ENCODE measurements around the gene AFM. TPM values are rescaled to one million over a fixed set of nuclear protein-coding genes. Genes with fewer than 3 reads are reported as not detected.

Gene AFM
- total and polyA plus RNA-seq, 10 of the 15 experiments (the other 5 are each of a cell fraction or from before 2014, with no cell fraction given), result not detected

DNA sequence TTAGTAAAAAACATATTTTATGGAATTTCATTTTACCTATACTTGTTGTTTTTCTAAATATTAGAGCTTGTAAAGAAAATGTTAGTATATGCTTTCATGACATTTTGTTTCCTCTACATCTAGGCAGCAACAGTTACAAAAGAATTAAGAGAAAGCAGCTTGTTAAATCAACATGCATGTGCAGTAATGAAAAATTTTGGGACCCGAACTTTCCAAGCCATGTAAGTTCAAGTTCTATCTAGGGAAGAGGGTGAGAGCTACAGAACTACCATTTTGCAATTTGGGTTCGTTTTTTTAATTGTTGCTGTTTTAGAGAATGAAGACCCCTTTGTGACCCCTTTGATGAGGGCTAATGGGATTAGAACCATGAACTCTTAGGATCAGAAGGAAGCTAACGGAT, 38.3 kb upstream of the AFM start (continued):
- TF ChIP-seq, protein P1, sequence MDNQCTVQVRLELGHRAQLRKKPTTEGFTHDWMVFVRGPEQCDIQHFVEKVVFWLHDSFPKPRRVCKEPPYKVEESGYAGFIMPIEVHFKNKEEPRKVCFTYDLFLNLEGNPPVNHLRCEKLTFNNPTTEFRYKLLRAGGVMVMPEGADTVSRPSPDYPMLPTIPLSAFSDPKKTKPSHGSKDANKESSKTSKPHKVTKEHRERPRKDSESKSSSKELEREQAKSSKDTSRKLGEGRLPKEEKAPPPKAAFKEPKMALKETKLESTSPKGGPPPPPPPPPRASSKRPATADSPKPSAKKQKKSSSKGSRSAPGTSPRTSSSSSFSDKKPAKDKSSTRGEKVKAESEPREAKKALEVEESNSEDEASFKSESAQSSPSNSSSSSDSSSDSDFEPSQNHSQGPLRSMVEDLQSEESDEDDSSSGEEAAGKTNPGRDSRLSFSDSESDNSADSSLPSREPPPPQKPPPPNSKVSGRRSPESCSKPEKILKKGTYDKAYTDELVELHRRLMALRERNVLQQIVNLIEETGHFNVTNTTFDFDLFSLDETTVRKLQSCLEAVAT (IDR thresholded peaks at IDR 0.05), result no peak

DNA sequence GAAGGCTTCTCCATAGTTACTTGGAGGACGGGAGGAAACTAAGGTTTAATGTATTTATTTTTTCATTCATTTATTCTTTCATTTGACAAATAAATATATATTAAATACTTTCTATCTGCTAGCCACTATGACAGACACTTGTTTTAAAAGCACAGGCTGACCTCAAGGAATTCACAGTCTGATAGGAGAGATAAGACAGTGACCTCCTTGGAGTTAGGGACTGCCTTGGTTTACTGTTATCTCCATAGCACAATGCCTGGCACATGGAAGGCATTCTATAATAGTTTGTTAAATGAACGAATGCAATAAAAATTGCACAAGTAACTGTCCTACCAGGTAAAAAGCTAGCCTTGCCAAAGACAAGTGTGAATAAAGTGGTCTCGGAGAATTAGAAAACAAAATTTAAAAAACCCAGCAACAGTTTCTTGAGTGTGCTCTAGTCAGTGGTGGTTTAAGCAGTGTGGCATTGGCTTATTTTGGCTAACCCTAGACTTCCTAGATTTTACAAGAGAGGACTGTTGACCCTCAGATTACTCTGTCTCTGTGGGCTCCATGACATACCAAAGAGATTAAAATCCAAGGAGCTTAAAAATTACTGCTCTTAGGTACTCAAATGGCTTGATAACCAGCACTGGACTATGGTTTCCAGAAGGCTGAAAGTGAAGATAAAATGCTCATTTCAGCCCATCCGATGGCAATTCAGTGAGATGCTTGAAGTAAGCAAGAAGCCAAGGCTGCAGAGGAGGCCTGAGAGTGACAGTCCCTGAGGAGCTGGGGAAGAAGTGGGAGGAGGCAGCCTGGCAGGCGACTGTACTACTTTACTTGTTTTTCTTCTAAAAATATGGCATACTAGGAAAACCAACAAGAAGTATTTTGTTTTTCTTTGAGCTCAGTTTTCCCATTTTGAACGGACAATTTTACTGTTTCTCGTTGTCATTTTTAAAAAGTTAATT, 35.9 kb upstream of the AFM start:
- DNase-seq (ENCODE audit: low read depth, low spot score), result no peak
- Histone ChIP-seq H3K79me2 (ENCODE audit: control insufficient read depth, insufficient read depth, low read length) (no peaks in the 10 kb centered on the region), H3K4me2 (ENCODE audit: control insufficient read depth, insufficient read depth) (no peak overlapping the region), H3K36me3 (ENCODE audit: control insufficient read depth in 2 of 2, insufficient read depth in 2 of 2, low read length in 1 of 2) (no peaks in the 10 kb centered on the region), H4K20me1 (ENCODE audit: control insufficient read depth, insufficient read depth) (no peaks in the 10 kb centered on the region), H3K4me1 (ENCODE audit: control insufficient read depth, insufficient read depth, low read length) (no peaks in the 10 kb centered on the region), H2AFZ (ENCODE audit: control insufficient read depth, low read depth, low read length) (no peak overlapping the region), H3K27me3 (replicated peaks in 1 of 2; ENCODE audit: control insufficient read depth in 2 of 2, insufficient read depth in 2 of 2, low read length in 1 of 2) (no peaks in the 10 kb centered on the region; a peak in 1 of 4 replicates), H3K9me3 (replicated peaks; ENCODE audit: control insufficient read depth, insufficient read depth, low read length) (no peaks in the 10 kb centered on the region), H3K4me3 (no peak overlapping the region), H3K9ac (ENCODE audit: control insufficient read depth, insufficient read depth, low read length) (no peak overlapping the region), H3K27ac (ENCODE audit: control insufficient read depth, insufficient read depth) (no peak overlapping the region)
- WGBS (ENCODE audit: insufficient coverage, insufficient replicate concordance, low lambda C conversion rate, missing lambda C conversion rate), result 49% methylated on average over 7 of the region's 7 CpGs
- intact Hi-C loops (cut with micrococcal nuclease; ENCODE audit: unreplicated experiment), result loop anchor here (1.0 to 5.0 kb wide), 3 partner anchors 104 to 207 kb away; no protein-coding TSS in a partner anchor
- in situ Hi-C loops (cut with MboI), result loop anchor here (10.0 kb wide), 1 partner anchor 209 kb away; no protein-coding TSS in a partner anchor
- ChIA-PET POLR2A (no interaction called here), CTCF (interaction anchor here (0.7 to 5.7 kb wide), 49 partner anchors 7 to 689 kb away, joined by 3 to 53 read pairs (median 4); partner anchors contain the start of gene ANKRD17), SMC1A (ENCODE audit: uncharacterized antibody, unreplicated experiment) (interaction anchor here (0.6 to 3.3 kb wide), 21 partner anchors 13 to 1066 kb away, joined by 3 to 28 read pairs (median 4); no protein-coding TSS in a partner anchor), RAD21 (ENCODE audit: unreplicated experiment) (interaction anchor here (0.8 to 1.9 kb wide), 8 partner anchors 11 to 423 kb away, joined by 3 to 16 read pairs (median 4); no protein-coding TSS in a partner anchor)
- ATAC-seq, result no peak
- TF ChIP-seq TAF1 (IDR thresholded peaks at IDR 0.05; ENCODE audit: borderline replicate concordance, low read depth, low read length) (no peak), SREBF1 (IDR thresholded peaks at IDR 0.05; ENCODE audit: low read length) (no peak)
- no peak for FAIRE-seq
- no TSS peak for BruUV-seq (replicated peaks)
